NCI-H510A (cell line): ENCODE data around the gene CPED1.

Experiments used
- DNase-seq: peaks from one replicate; lab custom pipeline; 2025; lab: John Stamatoyannopoulos, UW

CPED1 gene

DNA sequence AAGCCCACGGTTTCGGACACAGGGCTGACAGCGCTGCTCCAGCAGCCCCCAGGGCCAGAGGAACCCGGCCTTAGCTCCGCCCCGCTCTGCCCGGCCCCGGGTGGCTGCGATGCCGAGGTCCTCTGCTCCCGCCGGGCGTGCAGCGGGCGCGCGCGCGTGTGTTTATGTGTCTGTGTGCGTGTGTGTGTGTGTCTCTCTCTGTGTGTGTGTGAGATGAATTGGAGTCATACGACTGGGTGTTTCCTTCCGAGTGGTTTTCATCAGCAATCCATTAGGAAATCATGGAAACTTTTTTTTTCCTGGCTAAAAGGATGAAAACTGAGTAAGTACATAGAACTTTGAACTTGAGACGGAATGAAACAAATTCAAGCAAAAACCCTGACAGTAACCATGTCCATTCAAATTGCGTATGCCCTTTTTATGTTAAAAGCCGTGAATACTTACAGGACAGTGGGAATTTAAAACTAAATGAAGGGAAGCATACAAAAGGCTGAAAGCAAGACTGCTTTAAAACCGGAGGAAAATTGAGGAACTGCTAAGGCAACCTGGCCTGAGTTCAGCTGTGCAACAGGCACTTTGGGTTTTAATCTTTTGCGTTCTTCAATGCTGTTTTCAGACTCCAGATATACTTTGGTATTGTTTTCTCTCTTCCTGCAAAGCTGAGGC, at the start of gene CPED1:
Gene CPED1, plus strand, starts transcription at position 121 of the 666 bp plus-strand sequence. CDS start 911 bp downstream, outside the sequence.
- DNase-seq = no peak

DNA sequence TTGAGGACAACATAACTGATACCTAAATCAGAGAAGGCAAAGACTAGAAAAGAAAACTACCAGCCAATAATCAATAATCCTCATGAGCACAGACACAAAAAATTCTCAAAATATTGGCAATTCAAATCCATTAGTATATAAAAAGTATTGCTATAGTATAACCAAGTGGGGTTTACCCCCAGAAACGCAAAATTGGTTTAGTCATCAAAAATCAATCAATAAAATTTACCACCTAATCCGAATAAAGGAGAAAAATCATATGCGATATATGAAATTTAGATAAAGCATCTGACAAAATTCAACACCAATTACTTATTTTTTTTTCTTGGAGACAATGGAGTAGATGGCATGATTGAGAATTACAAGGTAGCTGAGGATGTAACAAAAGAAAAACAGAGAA, 49.2 kb upstream of the CPED1 start:
- no peak for DNase-seq

DNA sequence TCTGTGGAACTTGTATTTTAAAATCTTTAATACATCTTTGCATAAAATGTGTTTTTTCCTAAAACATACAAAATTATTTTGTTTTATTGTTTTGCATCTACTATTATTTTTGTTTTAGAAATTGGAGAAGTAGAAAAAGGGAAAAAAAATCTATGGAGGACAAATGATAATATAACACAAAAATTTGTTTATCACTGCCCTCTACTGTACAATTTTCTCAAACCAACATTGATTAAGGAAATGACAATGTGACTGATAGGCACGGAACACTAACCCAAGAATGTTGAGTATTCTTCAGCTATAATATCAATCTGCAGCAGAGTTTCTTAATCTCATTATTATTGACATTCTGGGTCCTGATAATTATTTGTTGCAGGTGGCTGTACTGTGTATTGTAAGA, 47.4 kb upstream of the CPED1 start:
- no peak for DNase-seq

DNA sequence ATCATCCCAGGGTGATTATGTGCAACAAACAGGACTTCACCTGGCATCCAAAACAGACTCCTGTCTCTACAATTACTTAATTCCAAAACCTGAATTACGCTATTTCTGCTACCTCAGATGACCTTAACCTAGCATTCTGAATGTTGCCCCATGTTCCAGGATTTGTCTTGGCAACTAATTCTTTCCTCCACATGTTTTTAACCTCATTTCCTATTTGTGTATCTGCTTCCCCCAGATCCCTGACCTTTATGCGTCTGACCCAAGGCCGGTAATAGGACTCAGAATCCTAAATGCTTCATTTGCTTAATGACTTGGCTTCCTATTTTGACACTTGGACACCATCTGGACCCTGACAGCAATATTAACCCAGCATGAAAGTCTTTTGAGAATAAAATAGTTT, 46.7 kb upstream of the CPED1 start:
- DNase-seq = no peak

DNA sequence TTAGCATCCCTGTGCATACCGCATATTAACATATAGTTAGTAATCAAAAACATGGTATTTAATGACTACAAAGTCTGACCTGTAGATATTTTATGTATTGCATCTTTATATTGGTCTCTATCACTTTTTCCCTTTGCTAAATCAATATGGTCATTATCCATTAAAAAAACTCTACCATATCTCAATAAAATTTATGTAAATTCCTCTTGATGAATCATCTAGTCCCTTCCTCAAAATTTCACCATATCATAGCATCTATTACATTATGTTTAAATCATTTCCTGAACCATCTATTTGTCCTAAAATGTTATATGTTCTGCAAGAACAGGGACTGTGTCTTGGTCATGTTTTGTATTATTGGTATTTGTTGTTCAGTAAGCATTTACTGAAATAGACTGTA, 45.6 kb upstream of the CPED1 start:
- DNase-seq = no peak

DNA sequence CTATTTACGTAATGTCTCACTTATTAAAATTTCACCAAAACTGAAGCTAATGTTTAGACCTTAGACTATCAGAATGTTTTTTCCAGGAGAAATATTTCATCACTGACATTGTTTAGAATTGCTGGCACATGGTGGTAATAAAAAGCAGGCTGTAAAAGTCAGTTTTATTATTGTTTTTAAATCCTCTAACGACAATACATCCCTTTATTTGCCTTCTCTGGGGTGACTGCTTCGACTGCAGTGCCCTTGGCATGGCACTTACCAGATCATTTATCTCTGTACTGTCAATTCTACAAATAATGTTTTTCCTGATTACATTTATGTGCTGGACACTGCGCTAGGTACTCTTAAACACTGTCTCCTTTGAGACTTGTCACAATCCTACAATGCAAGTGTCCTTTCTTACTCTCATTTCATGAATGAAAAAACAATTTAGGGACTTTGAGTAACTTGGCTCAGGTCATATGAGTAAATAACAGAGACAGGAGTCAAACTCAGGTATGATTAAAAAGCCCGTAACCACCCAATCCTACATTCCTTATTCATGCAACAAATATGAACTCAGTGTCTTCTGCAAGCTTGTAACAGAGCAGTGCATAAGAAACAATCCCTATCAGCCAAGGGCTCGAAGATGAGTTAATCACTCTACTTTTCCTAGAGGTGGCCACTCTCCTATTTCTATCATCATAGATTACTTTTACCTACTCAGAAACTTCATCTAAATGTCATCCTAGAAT, 43.5 kb upstream of the CPED1 start:
- no peak for DNase-seq

DNA sequence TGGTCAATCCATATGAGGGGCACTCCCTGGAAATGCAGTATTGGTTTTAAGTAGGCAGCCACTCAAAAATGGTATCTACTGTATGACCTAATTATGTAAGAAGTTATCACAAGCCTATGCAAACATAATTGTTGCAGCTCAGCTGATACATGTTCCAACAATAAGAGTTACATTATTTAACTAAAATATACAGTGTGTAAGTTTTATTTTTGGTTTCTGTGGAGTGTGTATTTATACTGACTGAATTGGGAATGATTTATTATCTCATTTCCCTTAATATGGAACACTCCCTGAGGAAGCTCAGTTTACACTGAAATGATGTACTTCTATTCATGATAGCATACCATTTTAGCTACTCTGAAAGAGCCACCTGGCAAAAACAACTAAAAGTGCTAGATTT, 40.5 kb upstream of the CPED1 start:
- no peak for DNase-seq

DNA sequence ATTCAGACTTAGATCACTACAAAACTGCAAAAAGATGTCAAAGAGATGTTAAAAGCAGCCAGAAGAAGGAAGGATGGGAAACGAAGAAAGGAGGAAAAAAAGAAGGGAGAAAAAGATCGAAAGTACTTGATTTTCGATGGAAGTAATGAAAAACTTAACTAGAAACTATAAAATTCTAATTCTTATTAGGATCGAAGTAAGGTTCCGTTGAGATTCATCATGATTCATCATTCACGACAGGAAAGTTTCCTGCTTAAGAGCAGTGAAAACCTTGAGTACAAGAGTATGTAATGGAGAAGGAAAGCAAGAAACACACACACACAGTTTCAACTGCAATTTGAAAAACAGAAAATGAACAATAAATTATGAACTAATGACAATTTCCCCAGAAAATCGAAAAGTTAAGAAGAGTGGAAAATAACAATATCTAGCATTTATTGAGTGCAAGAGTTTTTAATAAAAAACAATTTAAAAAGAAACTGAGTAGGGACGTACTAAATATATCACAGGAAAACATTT, 39.1 kb upstream of the CPED1 start:
- DNase-seq = no peak

DNA sequence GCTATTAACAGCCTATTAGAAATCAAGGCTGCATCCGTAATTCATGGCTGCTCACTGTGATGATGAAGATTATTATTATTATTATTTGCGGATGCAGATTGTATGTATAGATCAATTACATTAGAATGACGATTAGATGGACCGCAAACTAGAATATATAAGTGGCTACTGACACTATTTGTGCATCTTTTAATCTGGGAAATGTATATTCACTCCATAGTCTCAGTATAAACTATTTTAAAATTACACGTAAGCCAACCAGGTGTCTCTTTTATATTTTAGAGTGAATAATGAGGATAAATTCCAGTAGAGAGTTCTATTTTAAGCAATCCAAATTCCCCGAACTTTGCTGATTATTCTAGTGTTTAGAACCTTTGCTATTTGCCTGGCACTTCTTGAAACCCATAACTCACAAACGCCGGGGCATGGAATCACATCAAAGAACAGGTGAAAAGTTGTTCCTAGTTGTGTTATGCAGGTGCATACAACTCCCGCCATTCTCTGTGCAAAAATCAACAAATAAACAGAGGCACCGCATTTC, 38.4 kb upstream of the CPED1 start:
- no peak for DNase-seq

DNA sequence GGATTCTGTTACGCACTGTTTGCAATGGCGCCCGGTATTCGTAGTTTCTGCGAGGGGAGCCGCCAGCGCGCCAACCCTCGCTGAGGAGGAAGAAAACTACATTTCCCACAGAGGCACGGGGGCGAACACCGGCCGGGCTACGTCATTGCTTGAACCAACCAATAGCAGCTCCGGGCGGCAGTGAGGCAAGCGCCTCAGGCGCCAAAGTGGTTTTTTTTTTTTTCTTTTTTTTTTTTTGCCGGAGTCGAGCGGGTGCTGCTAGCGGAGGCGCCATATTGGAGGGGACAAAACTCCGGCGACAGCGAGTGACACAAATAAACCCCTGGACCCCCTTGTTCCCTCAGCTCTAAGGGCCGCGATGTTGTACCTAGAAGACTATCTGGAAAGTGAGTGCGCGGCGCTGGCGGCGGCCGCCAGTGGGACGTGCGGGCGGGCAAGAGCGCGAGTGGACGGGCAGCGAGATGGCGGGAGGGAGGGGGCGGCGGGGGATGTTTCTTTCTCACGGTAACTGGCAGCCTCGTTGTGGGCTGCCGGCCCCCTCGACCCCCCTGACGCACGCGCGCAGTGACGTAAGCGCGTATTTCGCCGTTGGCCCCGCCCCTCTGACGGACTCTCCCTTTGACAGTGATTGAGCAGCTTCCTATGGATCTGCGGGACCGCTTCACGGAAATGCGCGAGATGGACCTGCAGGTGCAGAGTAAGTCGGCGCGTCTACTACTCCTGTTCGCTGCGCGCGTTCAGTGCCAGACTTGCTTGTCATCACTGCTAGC, 37.8 kb upstream of the CPED1 start, which contains the start of gene ING3:
Gene ING3, plus strand, starts transcription at position 239 of the 770 bp plus-strand sequence. Its CDS starts 120 bp downstream, at position 359.
- DNase-seq = peak; percentile 88

DNA sequence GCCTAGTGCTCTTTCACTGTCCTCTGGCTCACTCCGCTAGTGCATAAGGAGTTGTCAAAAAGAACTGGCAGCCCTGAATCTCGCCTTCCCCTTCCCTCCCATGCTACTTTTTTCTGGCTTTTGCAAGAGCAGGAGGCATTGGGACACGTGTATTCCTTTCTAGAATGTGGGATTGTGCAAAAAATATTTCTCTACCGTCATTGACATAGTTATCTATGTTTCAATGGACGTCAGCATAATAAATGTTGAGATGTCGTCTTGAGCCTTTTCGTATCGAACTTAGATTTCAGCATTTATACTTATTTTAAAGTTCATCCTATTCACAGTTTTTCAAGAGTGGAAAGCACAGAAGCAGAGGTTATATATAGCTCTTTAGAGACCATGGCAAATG, 37.2 kb upstream of the CPED1 start:
- no peak for DNase-seq

DNA sequence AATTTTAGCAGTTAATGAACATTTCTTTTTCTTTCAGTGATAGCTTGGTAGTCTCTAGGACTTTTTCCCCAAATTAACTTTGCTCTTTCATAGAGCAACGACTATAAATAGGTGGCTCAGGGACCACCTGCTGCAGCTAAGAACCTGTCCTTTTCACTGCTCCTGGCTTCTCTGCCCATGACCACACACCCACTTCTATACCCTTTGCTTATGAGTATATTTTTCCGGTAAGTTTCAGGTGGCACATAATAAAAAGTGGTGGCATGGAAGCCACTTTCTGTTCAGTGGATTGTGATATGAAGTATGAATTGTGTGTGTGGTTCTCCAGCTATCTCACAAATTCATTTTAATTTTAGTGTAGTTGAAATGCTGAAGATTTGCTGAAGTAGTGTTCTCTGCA, 36.7 kb upstream of the CPED1 start:
- DNase-seq = no peak

DNA sequence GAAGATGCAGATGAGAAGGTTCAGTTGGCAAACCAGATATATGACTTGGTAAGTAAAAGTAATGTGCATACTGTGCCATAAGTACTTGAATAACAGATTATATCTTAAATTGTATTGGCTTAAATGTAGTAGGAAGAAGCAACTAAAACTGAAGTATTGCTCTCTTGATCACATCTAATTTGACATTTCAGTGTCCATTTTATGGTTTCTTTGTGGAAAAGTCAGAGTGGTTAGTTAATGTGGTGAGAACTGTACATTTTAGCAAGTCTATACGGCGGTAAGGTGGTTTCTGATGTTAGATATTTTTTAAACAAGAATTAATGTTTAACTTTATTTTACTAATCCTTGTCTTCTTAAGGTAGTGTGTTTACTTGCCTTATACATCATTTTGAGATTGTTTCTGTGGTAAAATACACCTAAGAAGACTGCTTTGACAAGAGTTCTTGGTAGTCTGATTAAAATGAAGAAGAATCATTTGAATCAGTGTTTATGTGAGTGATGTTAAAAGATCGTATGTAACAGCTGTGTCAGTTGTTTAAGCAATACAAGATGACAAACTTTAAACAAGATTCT, 32.8 kb upstream of the CPED1 start:
- no peak for DNase-seq

DNA sequence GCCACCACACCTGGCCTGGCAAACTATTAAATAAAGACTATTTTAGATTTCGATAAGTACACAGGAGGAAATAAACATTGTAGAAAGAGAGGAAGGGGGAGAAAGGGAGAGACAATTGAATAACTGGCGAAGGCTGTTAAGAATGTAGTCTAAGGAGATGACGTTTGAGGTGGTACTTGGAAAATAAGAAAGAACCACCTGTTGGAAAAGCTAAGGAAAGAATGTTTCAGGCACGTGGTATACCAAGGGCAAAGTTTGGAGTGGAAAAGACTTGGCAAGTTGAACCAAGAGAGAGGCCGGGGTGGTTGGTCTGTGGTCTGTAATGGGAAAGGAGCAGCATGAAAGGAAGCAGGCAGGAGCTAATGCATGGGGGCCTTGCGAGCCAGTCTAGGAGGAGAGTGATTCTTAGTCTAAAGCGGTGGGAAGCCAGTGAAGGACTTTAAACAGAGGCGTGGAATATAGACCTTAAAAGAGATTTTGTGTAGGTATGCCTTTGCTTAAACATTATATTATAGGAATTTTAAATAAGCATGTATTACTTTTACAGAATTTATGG, 28.5 kb upstream of the CPED1 start:
- no peak for DNase-seq

DNA sequence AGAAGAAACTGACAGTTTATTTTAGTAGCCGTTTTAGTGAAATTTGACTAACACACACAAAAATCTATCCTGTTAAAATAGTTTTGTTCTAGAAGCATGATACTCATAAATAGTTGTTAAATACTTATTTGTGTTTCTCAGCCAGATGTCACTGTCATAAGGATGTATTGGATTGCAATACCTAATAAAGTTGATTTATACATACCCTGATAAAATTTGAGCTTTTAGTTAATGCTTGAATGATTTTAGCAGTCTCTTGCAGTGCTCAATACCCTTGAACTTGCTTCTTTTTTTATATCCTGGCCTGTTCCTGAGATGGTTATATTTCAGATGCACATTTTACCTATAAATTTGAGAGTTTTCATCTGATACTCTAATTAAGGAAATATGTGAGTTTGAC, 27.8 kb upstream of the CPED1 start:
- DNase-seq = no peak

DNA sequence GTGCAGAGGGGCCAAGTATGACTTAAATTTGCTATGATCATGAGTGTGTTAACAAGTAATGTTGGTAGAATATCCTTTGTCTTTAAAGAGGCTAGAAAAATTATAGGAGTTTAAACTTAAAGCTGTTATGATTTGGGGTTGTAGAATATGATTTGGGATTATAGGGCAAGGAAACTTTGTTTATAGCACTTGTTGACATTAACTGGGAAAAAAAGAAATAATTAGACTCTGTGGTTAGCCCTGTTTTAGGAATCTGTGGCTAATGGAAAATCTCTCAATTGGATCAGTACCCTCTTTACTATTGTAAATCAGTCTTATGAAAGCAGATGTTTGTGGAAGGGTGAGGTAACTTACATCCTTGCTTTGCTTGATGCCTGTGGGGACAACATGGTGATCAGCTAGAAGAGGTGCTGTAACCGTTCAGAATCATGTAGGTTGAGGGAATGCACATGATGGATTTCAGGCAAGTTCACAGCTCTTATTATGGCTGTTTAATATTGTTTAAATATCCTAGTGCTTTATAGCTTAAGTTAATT, 26.8 kb upstream of the CPED1 start:
- no peak for DNase-seq

DNA sequence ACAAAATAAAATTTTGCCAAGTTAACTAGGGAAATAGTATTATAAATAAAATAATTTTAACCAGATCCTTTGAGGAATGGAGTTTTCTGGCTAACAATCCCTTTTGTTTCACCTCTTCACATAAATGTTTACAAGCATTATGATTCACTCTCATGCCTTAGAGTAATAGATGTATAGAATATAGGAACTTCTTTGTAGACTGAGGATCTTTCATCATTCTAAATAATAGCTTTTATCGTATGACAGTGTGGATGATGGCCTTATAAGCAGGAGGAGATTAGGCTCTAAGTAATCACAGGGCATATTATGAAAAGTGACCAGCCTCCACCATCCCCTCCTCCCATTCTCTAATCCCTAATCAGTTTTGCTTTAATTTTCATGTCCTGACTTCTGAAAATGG, 24.4 kb upstream of the CPED1 start:
- DNase-seq = no peak

DNA sequence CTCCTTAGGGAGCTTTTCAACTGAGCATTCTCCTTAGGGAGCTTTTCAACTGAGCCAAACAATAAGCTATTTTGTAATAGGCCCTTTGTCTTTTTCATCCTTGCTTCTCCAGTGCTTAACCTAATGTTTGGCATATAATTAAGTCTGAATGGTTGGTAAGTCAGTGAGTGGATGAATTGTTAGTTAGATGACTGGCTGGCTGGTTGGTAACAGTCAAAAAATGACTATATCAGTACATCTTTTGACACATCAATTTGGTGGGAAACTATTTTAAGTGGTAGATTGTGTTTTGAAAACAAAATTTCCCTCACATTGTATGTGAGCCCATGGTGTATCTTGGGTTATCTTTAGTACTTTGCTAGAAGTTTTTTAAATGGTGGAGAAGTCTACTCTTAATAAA, 21.6 kb upstream of the CPED1 start:
- no peak for DNase-seq

DNA sequence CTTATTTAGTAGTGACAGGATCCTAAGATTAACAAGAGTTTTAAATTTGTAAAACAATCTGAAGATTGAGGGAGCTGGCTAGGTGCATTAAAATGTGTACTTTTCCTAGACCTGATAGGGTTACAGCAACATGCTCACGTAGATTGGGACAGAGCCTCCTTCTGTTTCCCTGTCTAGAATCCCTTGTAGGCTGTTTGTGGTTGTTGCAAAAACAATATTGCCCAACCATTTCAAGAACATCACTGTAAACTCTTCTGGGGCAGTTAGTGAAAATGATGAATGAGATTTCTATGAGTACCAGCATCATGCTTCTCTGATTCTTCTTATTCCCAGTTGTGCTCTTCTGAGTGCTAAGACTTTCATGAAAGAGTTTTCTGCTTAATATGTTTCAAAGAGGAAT, 14.7 kb upstream of the CPED1 start:
- no peak for DNase-seq

DNA sequence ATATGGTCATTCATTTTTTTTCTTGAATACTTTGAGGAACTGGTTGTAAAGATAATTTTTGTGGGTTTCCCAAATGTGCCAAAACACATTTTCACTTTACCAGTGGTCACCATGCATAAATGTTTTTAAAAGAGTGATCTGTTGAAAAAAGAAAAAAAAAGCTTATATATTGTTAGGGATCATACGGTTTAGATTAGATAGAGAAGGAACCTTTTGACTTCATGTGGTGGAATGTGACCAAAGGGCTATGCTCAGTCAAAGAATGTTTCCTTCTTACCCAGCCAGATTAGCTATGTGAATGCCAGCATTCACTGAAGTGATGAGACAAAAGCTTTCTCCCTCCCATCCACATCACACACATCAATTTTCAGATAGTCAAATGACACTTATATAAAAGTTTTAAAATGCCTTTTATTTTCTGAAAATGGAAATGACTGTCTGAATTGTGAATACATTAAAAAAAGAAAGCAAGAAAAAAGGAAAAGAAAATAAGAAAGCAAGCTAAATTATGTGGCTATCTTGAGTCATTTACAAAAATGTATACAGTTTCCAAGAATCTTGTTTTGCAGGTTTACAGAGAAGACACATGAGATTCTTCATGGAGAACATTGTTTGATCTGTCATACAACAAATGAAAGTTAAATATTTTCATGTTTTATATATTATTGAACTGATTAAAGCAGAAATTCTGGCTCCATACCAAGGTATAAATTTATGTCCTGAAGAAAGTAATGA, 8.6 kb upstream of the CPED1 start:
- DNase-seq = no peak

DNA sequence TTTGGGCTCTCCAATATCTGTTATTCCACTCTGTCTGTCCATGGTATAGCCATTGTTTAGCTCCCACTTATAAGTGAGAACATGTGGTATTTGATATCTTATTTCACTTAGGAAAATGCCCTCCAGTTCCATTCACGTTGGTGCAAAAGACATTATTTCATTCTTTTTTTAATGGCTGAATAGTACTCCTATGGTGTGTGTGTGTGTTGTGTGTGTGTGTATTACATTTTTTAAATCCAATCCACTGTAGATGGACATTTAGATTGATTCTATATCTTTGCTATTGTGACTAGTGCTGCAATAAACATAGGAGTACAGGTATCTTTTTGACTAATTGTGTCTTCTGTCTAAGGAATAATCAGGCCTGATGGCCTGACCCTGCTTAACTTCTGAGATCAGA, 7.4 kb upstream of the CPED1 start:
- no peak for DNase-seq
